ENCODE results near the gene FOXN1.

GRCh38 chr17:28545787-28546415 is 39.8 kb downstream of the FOXN1 start:
- TF ChIP-seq CTCF (IDR thresholded peaks at IDR 0.05 in 8 of 11, conservative IDR thresholded peaks at IDR 0.05 in 3 of 11) = no peak
- TF ChIP-seq POLR2A (IDR thresholded peaks at IDR 0.05) = no peak
- TF ChIP-seq POLR2AphosphoS5 (IDR thresholded peaks at IDR 0.05) = peak in 1 of 3 donors; percentile 7
